Measurements from ENCODE around the gene GLYAT.
A peak's percentile ranks its signal among the peaks of the same experiment; 100 is the strongest.

GLYAT gene

DNA sequence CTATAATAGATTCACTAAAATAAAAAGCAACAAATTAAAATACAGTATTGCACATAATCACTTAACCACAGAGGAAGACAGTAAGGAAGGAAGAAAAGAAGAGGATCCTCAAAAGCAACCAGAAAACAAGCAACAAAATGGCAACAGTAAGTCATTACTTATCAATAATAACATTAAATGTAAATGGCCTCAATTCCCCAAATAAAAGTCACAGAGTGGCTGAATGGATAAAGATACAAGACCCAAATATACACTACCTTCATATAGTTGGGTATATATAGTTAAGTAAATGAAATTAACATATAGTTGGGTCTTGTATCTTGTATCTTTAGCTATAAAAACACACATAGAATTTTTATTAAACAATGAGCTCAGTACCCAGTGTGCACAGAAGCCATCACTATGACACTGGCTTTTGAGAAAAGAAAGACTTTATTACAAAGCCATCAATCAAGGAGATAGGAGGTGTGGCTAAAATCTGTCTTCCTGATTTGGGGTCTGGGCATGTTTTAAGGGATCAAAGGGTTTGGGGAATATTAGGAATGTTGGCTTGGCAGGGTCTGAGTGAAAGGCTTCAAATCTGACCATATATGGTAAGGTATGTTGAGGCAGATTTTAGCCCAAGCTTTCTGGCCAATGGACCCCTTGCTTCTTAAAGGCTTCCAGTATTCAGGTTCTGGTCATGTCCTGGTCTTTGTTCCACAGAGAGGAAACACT, 13.4 kb upstream of the GLYAT start:
- Histone ChIP-seq H3K4me1 (ENCODE audit: control insufficient read depth, low read length) (no peaks in the 10 kb centered on the region), H3K9me2 (replicated peaks; ENCODE audit: control insufficient read depth, low read length) (no peaks in the 10 kb centered on the region), H4K20me1 (ENCODE audit: control insufficient read depth, insufficient read depth, low read depth, low read length) (no peaks in the 10 kb centered on the region), H3K79me2 (ENCODE audit: control insufficient read depth, low read length) (no peaks in the 10 kb centered on the region), H3K4me2 (ENCODE audit: low read length) (no peak overlapping the region), H3K27ac (ENCODE audit: low read depth, low read length) (no peak overlapping the region), H3K36me3 (ENCODE audit: control insufficient read depth, low read length) (no peaks in the 10 kb centered on the region), H3F3A (ENCODE audit: control insufficient read depth, insufficient read depth) (no peaks in the 10 kb centered on the region), H3K9me3 (ENCODE audit: control insufficient read depth, insufficient read depth, low read length) (peaks cover 7% of the 10 kb centered on the region; the same call in 1 of the 2 replicates), H3K27me3 (ENCODE audit: control insufficient read depth, low read length) (no peaks in the 10 kb centered on the region), H3K4me3 (ENCODE audit: low read length) (no peak overlapping the region)
- TF ChIP-seq, protein P1, sequence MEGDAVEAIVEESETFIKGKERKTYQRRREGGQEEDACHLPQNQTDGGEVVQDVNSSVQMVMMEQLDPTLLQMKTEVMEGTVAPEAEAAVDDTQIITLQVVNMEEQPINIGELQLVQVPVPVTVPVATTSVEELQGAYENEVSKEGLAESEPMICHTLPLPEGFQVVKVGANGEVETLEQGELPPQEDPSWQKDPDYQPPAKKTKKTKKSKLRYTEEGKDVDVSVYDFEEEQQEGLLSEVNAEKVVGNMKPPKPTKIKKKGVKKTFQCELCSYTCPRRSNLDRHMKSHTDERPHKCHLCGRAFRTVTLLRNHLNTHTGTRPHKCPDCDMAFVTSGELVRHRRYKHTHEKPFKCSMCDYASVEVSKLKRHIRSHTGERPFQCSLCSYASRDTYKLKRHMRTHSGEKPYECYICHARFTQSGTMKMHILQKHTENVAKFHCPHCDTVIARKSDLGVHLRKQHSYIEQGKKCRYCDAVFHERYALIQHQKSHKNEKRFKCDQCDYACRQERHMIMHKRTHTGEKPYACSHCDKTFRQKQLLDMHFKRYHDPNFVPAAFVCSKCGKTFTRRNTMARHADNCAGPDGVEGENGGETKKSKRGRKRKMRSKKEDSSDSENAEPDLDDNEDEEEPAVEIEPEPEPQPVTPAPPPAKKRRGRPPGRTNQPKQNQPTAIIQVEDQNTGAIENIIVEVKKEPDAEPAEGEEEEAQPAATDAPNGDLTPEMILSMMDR (IDR thresholded peaks at IDR 0.05; ENCODE audit: low read depth, low read length, poor library complexity, severe bottlenecking), result no peak
- no peak for TF ChIP-seq EZH2phosphoT487 (IDR thresholded peaks at IDR 0.05; ENCODE audit: borderline replicate concordance, low read length)

DNA sequence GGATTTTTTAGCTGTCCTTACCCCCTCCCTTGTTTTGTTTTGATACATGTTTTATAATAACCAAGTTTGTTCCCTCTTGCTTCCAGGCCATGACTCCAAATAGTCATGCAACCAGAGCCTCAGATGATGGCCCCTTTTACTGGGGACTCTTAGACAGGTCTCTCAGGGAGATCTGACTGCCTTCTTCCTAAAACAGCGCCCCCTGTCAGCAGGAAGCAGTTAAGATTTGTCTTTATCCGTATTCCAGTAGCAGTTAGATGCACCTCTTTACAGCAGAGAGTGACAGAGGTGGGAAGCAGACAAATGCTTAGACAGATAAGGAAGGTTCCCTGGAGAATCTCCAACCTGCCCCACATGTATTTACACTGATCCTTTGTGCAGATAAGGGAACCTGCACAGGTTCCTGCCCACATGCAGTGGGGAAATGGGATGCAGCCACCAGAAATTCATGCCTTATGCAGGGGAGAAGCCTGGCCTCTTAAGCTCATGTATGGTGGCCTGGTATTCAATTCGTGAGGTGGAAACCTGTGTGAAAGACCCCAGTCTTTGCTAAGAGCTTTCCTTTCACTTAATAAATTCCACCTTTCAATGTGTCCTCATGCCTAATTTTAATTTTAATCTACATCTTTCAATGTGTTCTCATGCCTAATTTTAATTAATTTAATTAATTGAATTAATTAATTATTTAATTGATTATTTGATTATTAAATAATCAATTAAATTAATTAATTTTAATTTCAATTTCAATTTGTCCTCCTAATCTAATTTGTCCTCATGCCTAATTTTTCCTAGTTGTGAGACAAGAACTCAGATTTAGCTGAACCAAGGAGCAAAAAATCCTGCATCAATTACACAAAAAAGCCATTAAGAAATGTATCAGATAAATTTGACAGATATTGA, 11.5 kb upstream of the GLYAT start:
- Histone ChIP-seq H3K4me3 (ENCODE audit: low read length) (no peak overlapping the region), H3K36me3 (ENCODE audit: control insufficient read depth, low read length) (no peaks in the 10 kb centered on the region), H3K4me1 (ENCODE audit: control insufficient read depth, low read length) (no peaks in the 10 kb centered on the region), H3K79me2 (ENCODE audit: control insufficient read depth, low read length) (no peaks in the 10 kb centered on the region), H3F3A (ENCODE audit: control insufficient read depth, insufficient read depth) (no peaks in the 10 kb centered on the region), H3K9me2 (replicated peaks; ENCODE audit: control insufficient read depth, low read length) (no peaks in the 10 kb centered on the region), H3K9me3 (ENCODE audit: control insufficient read depth, insufficient read depth, low read length) (peaks cover 8% of the 10 kb centered on the region; the same call in 1 of the 2 replicates), H3K4me2 (ENCODE audit: low read length) (no peak overlapping the region), H4K20me1 (ENCODE audit: control insufficient read depth, insufficient read depth, low read depth, low read length) (no peaks in the 10 kb centered on the region), H3K27ac (ENCODE audit: low read depth, low read length) (no peak overlapping the region), H3K27me3 (ENCODE audit: control insufficient read depth, low read length) (no peaks in the 10 kb centered on the region)
- no peak for TF ChIP-seq EZH2phosphoT487 (IDR thresholded peaks at IDR 0.05; ENCODE audit: borderline replicate concordance, low read length)
- TF ChIP-seq, protein P1 (IDR thresholded peaks at IDR 0.05; ENCODE audit: low read depth, low read length, poor library complexity, severe bottlenecking), result peak; percentile 49

DNA sequence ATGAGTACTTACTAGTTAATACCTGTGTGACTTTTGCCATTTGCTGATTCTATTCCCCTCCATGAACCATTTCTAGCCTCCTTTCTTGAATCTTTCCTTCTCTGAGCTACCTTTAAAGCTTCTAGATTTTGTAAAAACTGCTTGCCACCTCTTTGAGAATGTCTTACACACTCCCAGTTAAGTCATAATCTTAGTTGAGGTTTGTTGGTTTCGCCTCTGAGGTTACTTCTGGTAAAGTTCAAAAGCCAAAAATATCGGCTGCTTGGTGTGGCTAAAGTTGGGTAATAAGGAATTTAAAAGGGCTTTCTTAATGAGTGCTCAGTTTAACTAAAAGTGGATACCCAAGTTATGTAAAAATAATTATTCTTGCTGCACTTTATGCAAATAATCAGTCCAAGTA, 10.4 kb upstream of the GLYAT start:
- Histone ChIP-seq H3K9me3 (ENCODE audit: control insufficient read depth, insufficient read depth, low read length) (peaks cover 8% of the 10 kb centered on the region; the same call in 1 of the 2 replicates), H3K27me3 (ENCODE audit: control insufficient read depth, low read length) (no peaks in the 10 kb centered on the region), H3K79me2 (ENCODE audit: control insufficient read depth, low read length) (no peaks in the 10 kb centered on the region), H3K9me2 (replicated peaks; ENCODE audit: control insufficient read depth, low read length) (no peaks in the 10 kb centered on the region), H3K4me2 (ENCODE audit: low read length) (no peak overlapping the region), H3F3A (ENCODE audit: control insufficient read depth, insufficient read depth) (no peaks in the 10 kb centered on the region), H4K20me1 (ENCODE audit: control insufficient read depth, insufficient read depth, low read depth, low read length) (no peaks in the 10 kb centered on the region), H3K36me3 (ENCODE audit: control insufficient read depth, low read length) (no peaks in the 10 kb centered on the region), H3K4me1 (ENCODE audit: control insufficient read depth, low read length) (no peaks in the 10 kb centered on the region), H3K4me3 (ENCODE audit: low read length) (no peak overlapping the region), H3K27ac (ENCODE audit: low read depth, low read length) (no peak overlapping the region)
- TF ChIP-seq, protein P1 (IDR thresholded peaks at IDR 0.05; ENCODE audit: low read depth, low read length, poor library complexity, severe bottlenecking), result no peak
- TF ChIP-seq EZH2phosphoT487 (IDR thresholded peaks at IDR 0.05; ENCODE audit: borderline replicate concordance, low read length), result no peak

Measured in DOHH2 (cell line).